Esophagus muscularis mucosa (tissue), 4 donors: ENCODE results near the gene CLIC5.

ENCODE experiments used
- EP300 ChIP-seq: sonication (generic); formaldehyde crosslinking; IDR thresholded peaks from one replicate; pipeline ENCODE4 v1.6.1; 2017; ENCODE audit warnings: antibody characterized with exemption
- POLR2A ChIP-seq: fragments of 450-650 bp; IDR thresholded peaks from one replicate; pipeline ENCODE4 v1.6.1; 2017; ENCODE audit warnings: antibody characterized with exemption, moderate library complexity, mild to moderate bottlenecking, low read depth
- POLR2AphosphoS5 ChIP-seq, 2 donors: sonication (generic); formaldehyde crosslinking; IDR thresholded peaks; one replicate each; pipeline ENCODE4 v1.6.1; 2017; ENCODE audit warnings: antibody characterized with exemption in 2 of 2
- TF ChIP-seq, protein P1 (sequence below), 3 experiments: fragments of 200-600 bp in 2 of 3; fragments of 450-650 bp in 1 of 3; sonication (generic) in 2 of 3; IDR thresholded peaks; one replicate each; pipeline ENCODE4 v1.5.1; 2017 to 2019; ENCODE audit warnings: antibody characterized with exemption in 3 of 3, mild to moderate bottlenecking in 2 of 3, moderate library complexity in 1 of 3

DNA sequence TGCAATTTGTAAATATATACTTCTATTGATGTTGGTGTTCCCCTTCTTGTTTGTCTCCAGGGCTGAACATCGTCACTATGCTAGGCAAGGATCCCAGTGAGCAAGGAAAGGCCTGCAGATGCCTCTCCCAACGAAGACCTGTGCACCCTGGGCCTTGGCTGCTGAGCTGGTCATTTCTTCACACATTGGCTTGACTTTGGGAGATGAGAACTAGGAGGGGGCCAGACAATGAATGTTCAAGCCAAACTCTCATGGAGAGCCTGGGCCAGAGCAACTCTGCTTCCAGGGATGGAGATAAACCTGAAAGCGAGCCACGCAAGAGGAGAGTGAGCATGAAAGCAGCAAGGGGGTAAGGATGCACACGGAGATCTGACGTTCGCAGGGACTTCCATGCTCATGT, 104.0 kb downstream of the CLIC5 start:
- TF ChIP-seq, protein P1, sequence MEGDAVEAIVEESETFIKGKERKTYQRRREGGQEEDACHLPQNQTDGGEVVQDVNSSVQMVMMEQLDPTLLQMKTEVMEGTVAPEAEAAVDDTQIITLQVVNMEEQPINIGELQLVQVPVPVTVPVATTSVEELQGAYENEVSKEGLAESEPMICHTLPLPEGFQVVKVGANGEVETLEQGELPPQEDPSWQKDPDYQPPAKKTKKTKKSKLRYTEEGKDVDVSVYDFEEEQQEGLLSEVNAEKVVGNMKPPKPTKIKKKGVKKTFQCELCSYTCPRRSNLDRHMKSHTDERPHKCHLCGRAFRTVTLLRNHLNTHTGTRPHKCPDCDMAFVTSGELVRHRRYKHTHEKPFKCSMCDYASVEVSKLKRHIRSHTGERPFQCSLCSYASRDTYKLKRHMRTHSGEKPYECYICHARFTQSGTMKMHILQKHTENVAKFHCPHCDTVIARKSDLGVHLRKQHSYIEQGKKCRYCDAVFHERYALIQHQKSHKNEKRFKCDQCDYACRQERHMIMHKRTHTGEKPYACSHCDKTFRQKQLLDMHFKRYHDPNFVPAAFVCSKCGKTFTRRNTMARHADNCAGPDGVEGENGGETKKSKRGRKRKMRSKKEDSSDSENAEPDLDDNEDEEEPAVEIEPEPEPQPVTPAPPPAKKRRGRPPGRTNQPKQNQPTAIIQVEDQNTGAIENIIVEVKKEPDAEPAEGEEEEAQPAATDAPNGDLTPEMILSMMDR (IDR thresholded peaks at IDR 0.05), result no peak
- TF ChIP-seq EP300, result no peak
- no peak for TF ChIP-seq POLR2A
- TF ChIP-seq POLR2AphosphoS5 (IDR thresholded peaks at IDR 0.05), result no peak
